ENCODE results near the gene ATXN7L3B. TPM values are rescaled to one million over a fixed set of nuclear protein-coding genes. Genes with fewer than 3 reads are reported as not detected.

The ATXN7L3B gene
- total RNA-seq, 6 donors from 2014 or later: 11.9 to 28.6 (median 24.8) TPM

DNA sequence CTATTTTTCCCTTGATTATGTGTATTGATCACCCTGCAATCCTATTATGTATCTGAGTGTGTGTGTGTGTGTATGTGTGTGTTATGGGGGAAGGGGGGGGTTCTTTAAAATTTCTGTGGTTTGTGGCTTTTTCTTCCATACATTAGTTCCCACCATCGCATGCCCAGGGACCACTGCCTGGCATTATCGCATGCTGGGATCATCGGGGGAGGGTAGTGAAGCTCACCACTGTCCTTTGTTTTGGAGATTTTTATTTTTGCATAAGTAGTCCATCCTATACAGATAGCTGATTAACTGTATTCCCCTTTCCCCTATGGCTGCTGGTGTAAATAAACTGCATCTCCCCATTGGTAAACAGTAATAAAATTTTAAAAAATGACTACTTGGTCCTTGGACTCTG lies 3.4 kb downstream of the ATXN7L3B start:
- TF ChIP-seq EP300 (IDR thresholded peaks at IDR 0.05) (no peak), POLR2A (IDR thresholded peaks at IDR 0.05) (no peak), POLR2AphosphoS5 (IDR thresholded peaks at IDR 0.05) (no peak)
- TF ChIP-seq, protein P1, sequence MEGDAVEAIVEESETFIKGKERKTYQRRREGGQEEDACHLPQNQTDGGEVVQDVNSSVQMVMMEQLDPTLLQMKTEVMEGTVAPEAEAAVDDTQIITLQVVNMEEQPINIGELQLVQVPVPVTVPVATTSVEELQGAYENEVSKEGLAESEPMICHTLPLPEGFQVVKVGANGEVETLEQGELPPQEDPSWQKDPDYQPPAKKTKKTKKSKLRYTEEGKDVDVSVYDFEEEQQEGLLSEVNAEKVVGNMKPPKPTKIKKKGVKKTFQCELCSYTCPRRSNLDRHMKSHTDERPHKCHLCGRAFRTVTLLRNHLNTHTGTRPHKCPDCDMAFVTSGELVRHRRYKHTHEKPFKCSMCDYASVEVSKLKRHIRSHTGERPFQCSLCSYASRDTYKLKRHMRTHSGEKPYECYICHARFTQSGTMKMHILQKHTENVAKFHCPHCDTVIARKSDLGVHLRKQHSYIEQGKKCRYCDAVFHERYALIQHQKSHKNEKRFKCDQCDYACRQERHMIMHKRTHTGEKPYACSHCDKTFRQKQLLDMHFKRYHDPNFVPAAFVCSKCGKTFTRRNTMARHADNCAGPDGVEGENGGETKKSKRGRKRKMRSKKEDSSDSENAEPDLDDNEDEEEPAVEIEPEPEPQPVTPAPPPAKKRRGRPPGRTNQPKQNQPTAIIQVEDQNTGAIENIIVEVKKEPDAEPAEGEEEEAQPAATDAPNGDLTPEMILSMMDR (IDR thresholded peaks at IDR 0.05): no peak
- 46 to 72% methylated on average over 3 of the region's 3 CpGs for WGBS, 2 donors
- H3K9me3 ChIP-seq: no peaks in the 10 kb centered on the region
- no peak overlapping the region for H3K27ac ChIP-seq
- H3K27me3 ChIP-seq: no peaks in the 10 kb centered on the region
- H3K4me3 ChIP-seq: peak overlapping the region in 1 of 4 donors; percentile 70
- H3K36me3 ChIP-seq: peaks cover 0 to 4% (median 2%) of the 10 kb centered on the region in 4 donors
- ATAC-seq (ENCODE audit: low FRiP score in 2 of 2) (no peak), DNase-seq (no peak)
- H3K4me1 ChIP-seq: peaks cover 32 to 45% (median 37%) of the 10 kb centered on the region in 4 donors

DNA sequence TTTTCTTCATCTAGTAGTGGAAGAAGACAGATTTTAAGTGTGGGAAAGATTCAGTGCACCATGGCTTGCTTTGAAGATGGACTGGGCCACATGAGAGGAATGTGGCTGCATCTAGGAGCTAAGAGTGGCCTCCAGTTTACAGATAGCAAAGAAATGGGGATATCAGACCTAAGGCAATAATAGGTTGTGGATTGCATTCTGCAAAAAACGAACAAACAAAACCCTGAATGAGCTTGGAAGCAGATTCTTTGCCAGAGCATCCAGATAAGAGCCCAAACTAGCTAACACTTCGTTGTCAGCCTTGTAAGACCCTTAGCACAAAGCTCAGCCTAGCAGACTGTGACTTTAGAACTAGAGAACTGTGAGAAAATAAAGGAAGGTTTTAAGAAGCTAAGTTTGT lies 9.6 kb downstream of the ATXN7L3B start:
- Histone ChIP-seq H3K4me1 (peaks cover 0 to 5% (median 1%) of the 10 kb centered on the region in 4 donors), H3K36me3 (peaks cover 0 to 4% (median 0%) of the 10 kb centered on the region in 4 donors), H3K27me3 (no peaks in the 10 kb centered on the region), H3K27ac (no peak overlapping the region), H3K4me3 (no peak overlapping the region), H3K9me3 (no peaks in the 10 kb centered on the region)
- no peak for ATAC-seq (ENCODE audit: low FRiP score in 2 of 2)
- no peak for DNase-seq
- WGBS, 2 donors: 73 to 77% methylated on average over 2 of the region's 2 CpGs
- no peak for TF ChIP-seq POLR2AphosphoS5 (IDR thresholded peaks at IDR 0.05)
- TF ChIP-seq, protein P1 (IDR thresholded peaks at IDR 0.05): no peak
- no peak for TF ChIP-seq POLR2A (IDR thresholded peaks at IDR 0.05)
- TF ChIP-seq EP300 (IDR thresholded peaks at IDR 0.05): no peak

DNA sequence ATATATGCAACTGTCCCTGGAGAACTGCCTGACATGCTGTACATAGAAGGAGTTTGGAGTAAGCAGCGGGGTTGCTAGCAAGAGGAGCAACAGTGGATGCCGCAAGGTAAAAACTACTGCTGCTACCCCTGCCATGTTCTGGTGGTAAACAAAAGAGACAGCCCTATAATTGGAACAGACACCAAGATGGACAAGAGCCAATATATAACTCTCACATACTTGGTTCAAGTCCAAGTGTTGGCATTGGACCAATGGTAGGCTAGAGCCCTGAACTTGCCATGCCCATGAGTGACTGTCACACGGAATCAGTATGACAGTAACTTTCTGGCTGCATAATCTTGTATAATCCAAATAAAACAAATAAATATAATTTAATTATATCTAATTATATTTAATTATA lies 13.7 kb downstream of the ATXN7L3B start:
- TF ChIP-seq POLR2A (IDR thresholded peaks at IDR 0.05) (no peak), POLR2AphosphoS5 (IDR thresholded peaks at IDR 0.05) (no peak), EP300 (IDR thresholded peaks at IDR 0.05) (no peak)
- TF ChIP-seq, protein P1 (IDR thresholded peaks at IDR 0.05): no peak
- Histone ChIP-seq H3K36me3 (peaks cover 0 to 4% (median 0%) of the 10 kb centered on the region in 4 donors), H3K4me1 (no peaks in the 10 kb centered on the region), H3K27me3 (no peaks in the 10 kb centered on the region), H3K9me3 (no peaks in the 10 kb centered on the region), H3K4me3 (no peak overlapping the region), H3K27ac (no peak overlapping the region)
- 92 to 93% methylated on average over 3 of the region's 3 CpGs for WGBS, 2 donors
- DNase-seq (no peak), ATAC-seq (ENCODE audit: low FRiP score in 2 of 2) (no peak)

DNA sequence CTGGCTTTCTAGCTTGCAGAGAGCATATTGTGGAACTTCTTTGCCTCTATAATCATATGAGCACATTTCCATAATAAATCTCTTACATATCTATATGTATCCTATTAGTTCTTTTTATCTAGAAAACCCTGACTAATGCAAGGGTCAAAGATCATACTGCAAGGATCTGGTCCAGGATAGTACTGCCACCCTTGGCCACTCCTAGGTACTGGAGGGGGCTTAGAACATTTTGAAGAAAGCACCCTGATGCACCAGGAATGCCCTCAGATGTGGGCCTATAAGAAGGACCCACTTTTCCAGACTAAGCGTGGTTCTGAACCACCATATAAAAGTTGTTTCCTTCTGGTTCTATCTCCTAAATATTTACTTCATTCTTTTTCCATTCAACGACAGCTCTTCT lies 14.6 kb downstream of the ATXN7L3B start:
- no peak overlapping the region for H3K4me3 ChIP-seq
- DNase-seq: no peak
- H3K27ac ChIP-seq: no peak overlapping the region
- H3K4me1 ChIP-seq: no peaks in the 10 kb centered on the region
- no peaks in the 10 kb centered on the region for H3K36me3 ChIP-seq
- TF ChIP-seq POLR2A (IDR thresholded peaks at IDR 0.05) (no peak), POLR2AphosphoS5 (IDR thresholded peaks at IDR 0.05) (no peak), EP300 (IDR thresholded peaks at IDR 0.05) (no peak)
- TF ChIP-seq, protein P1 (IDR thresholded peaks at IDR 0.05): no peak
- ATAC-seq (ENCODE audit: low FRiP score in 2 of 2): no peak
- 90% methylated on average over 2 of the region's 2 CpGs for WGBS, 2 donors
- no peaks in the 10 kb centered on the region for H3K9me3 ChIP-seq
- no peaks in the 10 kb centered on the region for H3K27me3 ChIP-seq

DNA sequence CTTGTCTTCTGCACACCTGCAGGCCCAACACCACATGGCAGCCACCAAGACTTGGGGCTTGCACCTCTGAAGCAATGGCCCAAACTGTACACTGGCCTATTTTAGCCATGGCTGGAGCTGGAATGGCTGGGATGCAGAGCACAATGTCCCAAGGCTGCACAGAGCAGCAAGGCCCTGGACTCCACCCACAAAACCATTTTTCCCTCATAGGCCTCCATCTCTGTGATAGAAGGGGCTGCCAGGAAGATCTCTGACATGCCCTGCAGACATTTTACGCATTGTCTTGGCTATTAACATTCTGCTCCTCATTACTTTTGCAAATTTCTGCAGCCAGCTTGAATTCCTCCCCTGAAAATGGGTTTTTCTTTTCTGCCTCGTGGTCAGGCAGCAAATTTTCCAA lies 22.1 kb downstream of the ATXN7L3B start:
- no peaks in the 10 kb centered on the region for H3K4me1 ChIP-seq
- no peak overlapping the region for H3K4me3 ChIP-seq
- WGBS, 2 donors: 60 to 68% methylated on average over 2 of the region's 2 CpGs
- no peaks in the 10 kb centered on the region for H3K36me3 ChIP-seq
- no peak for DNase-seq
- TF ChIP-seq EP300 (IDR thresholded peaks at IDR 0.05) (no peak), POLR2AphosphoS5 (IDR thresholded peaks at IDR 0.05) (no peak), POLR2A (IDR thresholded peaks at IDR 0.05) (no peak)
- TF ChIP-seq, protein P1 (IDR thresholded peaks at IDR 0.05): no peak
- no peak overlapping the region for H3K27ac ChIP-seq
- H3K9me3 ChIP-seq: no peaks in the 10 kb centered on the region
- ATAC-seq (ENCODE audit: low FRiP score in 2 of 2): no peak
- no peaks in the 10 kb centered on the region for H3K27me3 ChIP-seq

All from upper lobe of left lung (tissue), 6 donors.